SK-N-SH (cell line): ENCODE results near the gene PAXIP1. TPM values are rescaled to one million over a fixed set of nuclear protein-coding genes. Genes with fewer than 3 reads are reported as not detected.

Experiments
- CTCF ChIA-PET: fragments of 300-600, 350-600 bp; formaldehyde crosslinking; extraction: SDS; loops from one replicate; lab custom pipeline; 2021; lab: Yijun Ruan, JAX
- POLR2A ChIA-PET: fragments of 350-600 bp; sonication (Branson Sonifier 250); formaldehyde crosslinking; extraction: SDS; loops from one replicate; lab custom pipeline; 2020; ENCODE audit warnings: antibody characterized with exemption, inconsistent platforms; lab: Yijun Ruan, JAX
- DNase-seq: peaks from one replicate; pipeline ENCODE4 v3.0.0; 2012
- H2AFZ ChIP-seq: fragments of 200-600 bp; sonication (generic); 2 replicates; pipeline ENCODE4 v1.8.1; 2016; ENCODE audit warnings: antibody characterized with exemption, mild to moderate bottlenecking, low read depth
- H3F3A ChIP-seq: fragments of 200-600 bp; sonication (generic); replicated peaks from 2 replicates; pipeline ENCODE3; 2016; ENCODE audit warnings: antibody characterized with exemption, mild to moderate bottlenecking; ENCODE audit not compliant: insufficient read depth
- H3K27ac ChIP-seq, 2 experiments: fragments of 200-500 bp in 1 of 2; fragments of 200-600 bp in 1 of 2; sonication (Bioruptor generic) in 1 of 2; sonication (generic), shearing (Covaris generic) in 1 of 2; 2 replicates each; pipeline versions ENCODE4 v1.5.1 to v1.6.1; 2014 to 2016; ENCODE audit warnings: low read depth in 2 of 2, inconsistent platforms in 1 of 2, low read length in 1 of 2, mild to moderate bottlenecking in 1 of 2, mixed read lengths in 1 of 2
- H3K27me3 ChIP-seq: fragments of 200-600 bp; sonication (generic), shearing (Covaris generic); 2 replicates; pipeline ENCODE4 v1.6.1; 2016; ENCODE audit warnings: mixed run types; ENCODE audit not compliant: insufficient read depth
- H3K36me3 ChIP-seq, 2 experiments: fragments of 200-500 bp in 1 of 2; fragments of 200-600 bp in 1 of 2; sonication (Bioruptor generic) in 1 of 2; sonication (generic) in 1 of 2; replicated peaks in 1 of 2; 2 replicates each; pipeline versions ENCODE3 to v1.5.1; 2014 to 2016; ENCODE audit warnings: low read length in 1 of 2, mild to moderate bottlenecking in 1 of 2; ENCODE audit not compliant: insufficient read depth in 2 of 2, control insufficient read depth in 1 of 2
- H3K4me1 ChIP-seq, 2 experiments: fragments of 200-500 bp in 1 of 2; fragments of 200-600 bp in 1 of 2; sonication (Bioruptor generic) in 1 of 2; sonication (generic), shearing (Covaris generic) in 1 of 2; 2 replicates each; pipeline versions ENCODE4 v1.5.1 to v1.6.1; 2014 to 2016; ENCODE audit warnings: low read depth in 1 of 2, low read length in 1 of 2, mixed run types in 1 of 2; ENCODE audit not compliant: insufficient read depth in 2 of 2, control insufficient read depth in 1 of 2
- H3K4me2 ChIP-seq: fragments of 200-600 bp; sonication (generic), shearing (Covaris generic); 2 replicates; pipeline ENCODE4 v1.6.1; 2017; ENCODE audit warnings: mixed run types
- H3K4me3 ChIP-seq, 2 experiments: fragments of 200-500 bp in 1 of 2; fragments of 200-600 bp in 1 of 2; sonication (Bioruptor generic) in 1 of 2; sonication (generic), shearing (Covaris generic) in 1 of 2; 2 replicates each; pipeline versions ENCODE4 v1.5.1 to v1.8.1; 2014 to 2016; ENCODE audit warnings: low read depth in 2 of 2, inconsistent platforms in 1 of 2, low read length in 1 of 2, mild to moderate bottlenecking in 1 of 2, mixed read lengths in 1 of 2, moderate library complexity in 1 of 2
- H3K79me2 ChIP-seq: fragments of 200-600 bp; sonication (generic); 2 replicates; pipeline ENCODE4 v1.8.1; 2017; ENCODE audit warnings: mild to moderate bottlenecking; ENCODE audit not compliant: insufficient read depth
- H3K9ac ChIP-seq: fragments of 200-600 bp; sonication (generic); 2 replicates; pipeline ENCODE4 v1.6.1; 2017; ENCODE audit warnings: mixed run types
- H3K9me2 ChIP-seq: fragments of 200-600 bp; sonication (generic); 2 replicates; pipeline ENCODE4 v1.6.1; 2017; ENCODE audit warnings: mixed run types
- H3K9me3 ChIP-seq: fragments of 200-600 bp; sonication (generic); 2 replicates; pipeline ENCODE4 v1.6.1; 2017; ENCODE audit warnings: mixed run types, mild to moderate bottlenecking, moderate library complexity
- H4K20me1 ChIP-seq: fragments of 200-600 bp; sonication (generic); 2 replicates; pipeline ENCODE4 v1.6.1; 2017; ENCODE audit warnings: mild to moderate bottlenecking, mixed run types; ENCODE audit not compliant: insufficient read depth
- CTCF ChIP-seq: fragments of 200-600 bp; sonication (generic); IDR thresholded peaks from 2 replicates; pipeline ENCODE4 v1.6.1; 2017; ENCODE audit warnings: antibody characterized with exemption, mild to moderate bottlenecking, moderate library complexity
- EP300 ChIP-seq, 2 experiments: IDR thresholded peaks; 2 replicates each; pipeline versions ENCODE4 v1.4.0 to v1.6.1; 2012; ENCODE audit warnings: borderline replicate concordance in 1 of 2, low read depth in 1 of 2, low read length in 1 of 2
- FOXM1 ChIP-seq: IDR thresholded peaks from 2 replicates; pipeline ENCODE4 v1.4.0; 2012; ENCODE audit warnings: low read depth, mild to moderate bottlenecking
- GABPA ChIP-seq: IDR thresholded peaks from 2 replicates; pipeline ENCODE4 v1.4.0; 2012; ENCODE audit warnings: low read depth, mild to moderate bottlenecking
- GATA2 ChIP-seq: sonication (generic); formaldehyde crosslinking; IDR thresholded peaks from 2 replicates; pipeline ENCODE4 v1.5.0; 2020; ENCODE audit warnings: mild to moderate bottlenecking, missing genetic modification reagents
- JUND ChIP-seq: IDR thresholded peaks from 2 replicates; pipeline ENCODE4 v1.4.0; 2012
- MEF2A ChIP-seq: IDR thresholded peaks from 2 replicates; pipeline ENCODE4 v1.4.0; 2012; ENCODE audit warnings: low read depth, borderline replicate concordance
- NFIC ChIP-seq: IDR thresholded peaks from 2 replicates; pipeline ENCODE4 v1.4.0; 2012; ENCODE audit warnings: borderline replicate concordance
- NRF1 ChIP-seq: IDR thresholded peaks from 2 replicates; pipeline ENCODE4 v1.6.1; 2012; ENCODE audit warnings: low read depth, mild to moderate bottlenecking, low read length
- PBX3 ChIP-seq: IDR thresholded peaks from 2 replicates; pipeline ENCODE4; 2012
- POLR2AphosphoS5 ChIP-seq: IDR thresholded peaks from 2 replicates; pipeline ENCODE4 v1.6.1; 2012; ENCODE audit warnings: low read depth, low read length
- RAD21 ChIP-seq: IDR thresholded peaks from 2 replicates; pipeline ENCODE4 v1.6.1; 2012; ENCODE audit warnings: mild to moderate bottlenecking, low read length
- RCOR1 ChIP-seq: fragments of 150-350 bp; IDR thresholded peaks from 2 replicates; pipeline ENCODE4 v1.6.1; 2017; ENCODE audit warnings: antibody characterized with exemption, low read length
- RFX5 ChIP-seq: IDR thresholded peaks from 2 replicates; pipeline ENCODE4 v1.6.1; 2012; ENCODE audit warnings: mild to moderate bottlenecking, improper control_type of control experiment, low read length
- RXRA ChIP-seq: IDR thresholded peaks from 2 replicates; pipeline ENCODE4 v1.4.0; 2012; ENCODE audit warnings: low read depth, mild to moderate bottlenecking, borderline replicate concordance
- SMC3 ChIP-seq: IDR thresholded peaks from 2 replicates; pipeline ENCODE4 v1.6.1; 2012; ENCODE audit warnings: low read depth, low read length, improper control_type of control experiment
- TCF12 ChIP-seq: IDR thresholded peaks from 2 replicates; pipeline ENCODE4 v1.4.0; 2012
- USF1 ChIP-seq: IDR thresholded peaks from 2 replicates; pipeline ENCODE4 v1.4.0; 2012; ENCODE audit warnings: low read depth, borderline replicate concordance
- USF2 ChIP-seq: fragments of 150-350 bp; IDR thresholded peaks from 2 replicates; pipeline ENCODE4 v1.6.1; 2017; ENCODE audit warnings: antibody characterized with exemption, low read length, low read depth, borderline replicate concordance
- ZBTB33 ChIP-seq: IDR thresholded peaks from 2 replicates; pipeline ENCODE4 v1.4.0; 2012; ENCODE audit warnings: low read depth, borderline replicate concordance
- WGBS: methylation state at CpG from one replicate; pipeline ENCODE4 v1.1.6; 2017; ENCODE audit warnings: low lambda C conversion rate; 5-methylcytosine and 5-hydroxymethylcytosine counted together
- polyA plus RNA-seq, 3 experiments: library from polyadenylated mRNA; depleted of rRNA; stranded (reverse); fragments of >200 nt; gene quantifications; 2 replicates each; pipeline ENCODE4 v1.2.3, GENCODE V29; 2012

Gene PAXIP1
- polyA plus RNA-seq, 1 of the 3 experiments (the other 2 are of a cell fraction), result 9.2 TPM

- 68% methylated on average over 7 of the region's 7 CpGs for WGBS
- TF ChIP-seq NRF1 (no peak), RCOR1 (no peak), SMC3 (no peak), GABPA (no peak), JUND (no peak), GATA2 (no peak), USF1 (no peak), ZBTB33 (no peak), EP300 (IDR thresholded peaks at IDR 0.05; ENCODE audit: borderline replicate concordance in 1 of 2, low read depth in 1 of 2, low read length in 1 of 2) (no peak), TCF12 (no peak), USF2 (no peak), RXRA (no peak), RFX5 (no peak), PBX3 (no peak), MEF2A (no peak), CTCF (no peak), POLR2AphosphoS5 (no peak), FOXM1 (no peak), NFIC (no peak), RAD21 (no peak)
- TF ChIP-seq, all 33 proteins: peak for 0
- H3K36me3 ChIP-seq, result no peaks in the 10 kb centered on the region
- ChIA-PET POLR2A (no interaction called here), CTCF (interaction anchor here (2.3 to 3.5 kb wide), 3 partner anchors 9 to 439 kb away, joined by 8 to 15 read pairs (median 15); no protein-coding TSS in a partner anchor)
- H3K9me2 ChIP-seq, result no peaks in the 10 kb centered on the region
- H3K9me3 ChIP-seq, result no peaks in the 10 kb centered on the region
- no peaks in the 10 kb centered on the region for H4K20me1 ChIP-seq
- H3K79me2 ChIP-seq, result no peaks in the 10 kb centered on the region
- H3K9ac ChIP-seq, result no peak overlapping the region
- no peaks in the 10 kb centered on the region for H3F3A ChIP-seq
- DNase-seq, result peak; percentile 20
- H3K27me3 ChIP-seq, result no peaks in the 10 kb centered on the region
- H3K4me3 ChIP-seq, result no peak overlapping the region
- H3K27ac ChIP-seq, result no peak overlapping the region
- no peaks in the 10 kb centered on the region for H3K4me1 ChIP-seq
- H3K4me2 ChIP-seq, result no peak overlapping the region
- H2AFZ ChIP-seq, result no peak overlapping the region
These were observed 96.7 kb downstream of the PAXIP1 start for GRCh38 chr7:154906201-154906600.
